CD4-positive, CD25-positive, alpha-beta regulatory T cell (primary cell): ENCODE results near the gene NCOA3. TPM values are rescaled to one million over a fixed set of nuclear protein-coding genes. Genes with fewer than 3 reads are reported as not detected.
A peak's percentile ranks its signal among the peaks of the same experiment; 100 is the strongest.
"Not testable (repeated sequence)": the region's sequence is repeated elsewhere in the genome, so short reads cannot be mapped to it uniquely, and the experiment has no call there.

Source experiments
- ATAC-seq, 2 donors: fragments of 150-1000 bp; cut with Tn5 transposase; one replicate each; pipeline ENCODE4 v1.10.0; 2021; ENCODE audit warnings: low read depth in 2 of 2, moderate number of reproducible peaks in 2 of 2, moderate library complexity in 1 of 2
- DNase-seq, 3 donors: peaks; one replicate each; pipeline versions ENCODE4 v3.0.0 to v3.0.0-alpha.2; 2012 to 2022; ENCODE audit warnings: mixed read lengths in 1 of 3
- H3K27ac ChIP-seq: one replicate; pipeline ENCODE4 v1.7.0; 2013; ENCODE audit warnings: mild to moderate bottlenecking, low read length; ENCODE audit not compliant: insufficient read depth, poor library complexity, severe bottlenecking
- H3K27me3 ChIP-seq: one replicate; pipeline ENCODE4 v1.7.0; 2013; ENCODE audit warnings: low read length; ENCODE audit not compliant: control insufficient read depth, insufficient read depth
- H3K36me3 ChIP-seq: one replicate; pipeline ENCODE4 v1.7.0; 2013; ENCODE audit warnings: mild to moderate bottlenecking, low read length, moderate library complexity; ENCODE audit not compliant: control insufficient read depth, insufficient read depth
- H3K4me1 ChIP-seq: 2 replicates; pipeline ENCODE4 v1.7.0; 2013; ENCODE audit warnings: mild to moderate bottlenecking, low read length; ENCODE audit not compliant: insufficient read depth, control insufficient read depth, poor library complexity, severe bottlenecking
- H3K4me3 ChIP-seq: one replicate; pipeline ENCODE4 v1.7.0; 2013; ENCODE audit warnings: low read depth, mild to moderate bottlenecking, low read length, moderate library complexity
- H3K9me3 ChIP-seq, 2 experiments: 1 replicate in 1 of 2; 2 replicates in 1 of 2; pipeline ENCODE4 v1.7.0; 2013; ENCODE audit warnings: low read length in 2 of 2, mild to moderate bottlenecking in 1 of 2, moderate library complexity in 1 of 2; ENCODE audit not compliant: control insufficient read depth in 2 of 2
- H3K27ac Mint-ChIP-seq, 3 donors: one replicate each; pipeline ENCODE4 v1.8.0; 2020 to 2022; ENCODE audit warnings: mild to moderate bottlenecking in 3 of 3, mixed read lengths in 3 of 3, moderate library complexity in 2 of 3
- H3K27me3 Mint-ChIP-seq: one replicate; pipeline ENCODE4 v1.8.0; 2022; ENCODE audit warnings: mild to moderate bottlenecking, mixed read lengths
- H3K36me3 Mint-ChIP-seq: one replicate; pipeline ENCODE4 v1.8.0; 2020; ENCODE audit warnings: mixed read lengths
- H3K4me1 Mint-ChIP-seq, 4 donors: one replicate each; pipeline ENCODE4 v1.8.0; 2020 to 2022; ENCODE audit warnings: mixed read lengths in 4 of 4, mild to moderate bottlenecking in 1 of 4
- H3K4me3 Mint-ChIP-seq, 4 donors: one replicate each; pipeline ENCODE4 v1.8.0; 2020 to 2022; ENCODE audit warnings: mild to moderate bottlenecking in 4 of 4, mixed read lengths in 4 of 4, moderate library complexity in 3 of 4
- H3K9me3 Mint-ChIP-seq, 7 donors: one replicate each; pipeline ENCODE4 v1.8.0; 2020 to 2022; ENCODE audit warnings: mixed read lengths in 7 of 7, mild to moderate bottlenecking in 3 of 7, moderate library complexity in 2 of 7
- polyA plus RNA-seq, 4 donors: library from polyadenylated mRNA; unstranded; fragments of 300-500 nt; fragmentation: Illumina TruSeq; gene quantifications; one replicate each; pipeline ENCODE4 v1.2.3, GENCODE V29; 2021
- total RNA-seq: library from RNA; stranded (reverse); gene quantifications from one replicate; pipeline ENCODE4 v1.2.3, GENCODE V29; 2022

NCOA3 gene
- total and polyA plus RNA-seq, 5 donors from 2014 or later: 21.4 to 86.6 (median 26.0) TPM

DNA sequence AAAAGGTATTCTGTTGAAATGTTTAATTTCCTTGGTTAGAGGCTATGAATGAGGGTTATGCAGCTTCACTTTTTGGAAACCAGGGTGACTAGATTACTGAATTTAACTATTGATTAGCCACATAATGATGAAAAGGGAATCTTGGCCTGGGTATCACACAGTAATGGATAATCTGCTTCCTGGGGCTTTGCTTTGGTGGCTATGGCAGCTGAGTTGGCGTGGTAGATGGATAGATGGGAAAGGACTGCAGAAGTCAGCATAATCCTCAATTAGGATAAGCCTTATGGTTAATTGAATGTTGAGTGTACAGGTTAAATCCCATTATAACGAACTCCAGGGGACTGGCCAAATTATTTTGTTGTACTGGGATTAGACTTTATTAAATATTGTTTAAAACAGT is 5.2 kb downstream of the NCOA3 start:
- Histone ChIP-seq H3K4me1 (peaks cover 62% of the 10 kb centered on the region), H3K27ac (no peak overlapping the region), H3K27me3 (no peaks in the 10 kb centered on the region), H3K9me3 (no peaks in the 10 kb centered on the region), H3K36me3 (no peaks in the 10 kb centered on the region), H3K4me3 (peak overlapping the region; percentile 62)
- H3K27ac Mint-ChIP-seq: peak overlapping the region; percentile 12 to 95 (median 18)
- H3K9me3 Mint-ChIP-seq: peaks cover 0 to under 1% (median 0%) of the 10 kb centered on the region in 7 donors
- H3K4me1 Mint-ChIP-seq: peaks cover 48 to 81% (median 67%) of the 10 kb centered on the region in 4 donors
- H3K36me3 Mint-ChIP-seq: peaks cover 14% of the 10 kb centered on the region
- H3K4me3 Mint-ChIP-seq: peak overlapping the region; percentile 9 to 81 (median 52)
- ATAC-seq (no peak), DNase-seq (no peak)
- H3K27me3 Mint-ChIP-seq: no peaks in the 10 kb centered on the region

DNA sequence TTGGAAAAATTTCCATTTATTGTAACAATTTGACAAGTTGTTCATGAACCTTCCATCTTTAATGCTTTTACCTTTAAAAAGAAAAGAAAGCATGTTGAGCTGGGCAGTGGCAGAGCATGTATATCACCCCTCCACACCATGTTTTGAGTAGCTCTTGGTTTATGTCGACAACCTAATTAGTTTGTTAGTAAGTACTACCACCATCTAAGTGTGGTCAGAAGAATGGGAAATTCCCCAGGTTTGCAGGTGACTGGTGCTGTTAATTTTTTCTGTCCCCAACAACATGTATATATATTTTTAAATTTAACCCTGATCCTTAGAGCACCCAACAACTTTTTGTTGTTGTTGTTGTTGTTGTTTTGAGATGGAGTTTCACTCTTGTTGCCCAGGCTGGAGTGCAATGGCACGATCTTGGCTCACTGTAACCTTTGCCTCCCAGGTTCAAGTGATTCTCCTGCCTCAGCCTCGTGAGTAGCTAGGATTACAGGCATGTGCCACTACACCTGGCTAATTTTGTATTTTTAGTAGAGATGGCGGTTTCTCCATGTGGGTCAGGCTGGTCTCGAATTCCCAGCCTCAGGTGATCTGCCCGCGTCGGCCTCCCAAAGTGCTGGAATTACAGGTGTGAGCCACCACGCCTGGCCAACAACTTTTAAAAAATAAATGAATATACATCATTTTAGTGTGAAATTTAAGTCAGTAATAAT is 5.7 kb downstream of the NCOA3 start:
- not testable (repeated sequence) for H3K9me3 ChIP-seq, H3K9me3 Mint-ChIP-seq, ATAC-seq, H3K36me3 ChIP-seq, H3K27me3 ChIP-seq, H3K27me3 Mint-ChIP-seq, DNase-seq
- Mint-ChIP-seq H3K36me3 (peaks cover 15% of the 10 kb centered on the region), H3K4me3 (peak overlapping the region; percentile 53 to 81 (median 58)), H3K4me1 (peaks cover 49 to 81% (median 69%) of the 10 kb centered on the region in 4 donors), H3K27ac (peak overlapping the region; percentile 12 to 95 (median 55))
- H3K4me3 ChIP-seq: peak overlapping the region; percentile 62
- peak overlapping the region; percentile 23 for H3K27ac ChIP-seq
- peaks cover 61% of the 10 kb centered on the region for H3K4me1 ChIP-seq

DNA sequence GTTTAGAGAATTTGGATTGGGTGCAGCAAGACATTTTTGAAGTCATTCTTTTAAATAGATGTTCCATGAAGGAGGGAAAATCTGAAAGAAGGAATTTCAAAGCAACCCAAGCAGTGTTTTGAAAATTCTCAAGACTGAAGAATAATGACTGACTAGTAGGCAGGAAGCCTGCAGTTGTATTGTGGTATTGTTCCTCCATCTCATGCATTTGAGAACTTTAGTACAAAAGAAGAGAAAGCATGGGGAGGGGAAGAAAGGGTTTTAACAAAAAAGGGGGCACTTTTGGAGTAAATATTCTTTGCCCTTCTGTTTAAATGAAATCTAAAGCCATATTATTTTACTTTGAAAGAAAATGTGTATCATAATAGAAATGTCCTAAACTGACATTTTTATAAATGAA is 6.6 kb downstream of the NCOA3 start:
- Histone ChIP-seq H3K4me1 (peaks cover 56% of the 10 kb centered on the region), H3K36me3 (no peaks in the 10 kb centered on the region), H3K27ac (peak overlapping the region; percentile 23), H3K9me3 (no peaks in the 10 kb centered on the region), H3K27me3 (no peaks in the 10 kb centered on the region), H3K4me3 (peak overlapping the region; percentile 59)
- peaks cover 18% of the 10 kb centered on the region for H3K36me3 Mint-ChIP-seq
- peak; percentile 45 to 53 for ATAC-seq
- peak in 1 of 3 donors; percentile 39 for DNase-seq
- peaks cover 47 to 82% (median 73%) of the 10 kb centered on the region in 4 donors for H3K4me1 Mint-ChIP-seq
- H3K27me3 Mint-ChIP-seq: no peaks in the 10 kb centered on the region
- peak overlapping the region; percentile 11 to 81 (median 68) for H3K4me3 Mint-ChIP-seq
- peak overlapping the region; percentile 4 to 74 (median 12) for H3K27ac Mint-ChIP-seq
- H3K9me3 Mint-ChIP-seq: no peaks in the 10 kb centered on the region

DNA sequence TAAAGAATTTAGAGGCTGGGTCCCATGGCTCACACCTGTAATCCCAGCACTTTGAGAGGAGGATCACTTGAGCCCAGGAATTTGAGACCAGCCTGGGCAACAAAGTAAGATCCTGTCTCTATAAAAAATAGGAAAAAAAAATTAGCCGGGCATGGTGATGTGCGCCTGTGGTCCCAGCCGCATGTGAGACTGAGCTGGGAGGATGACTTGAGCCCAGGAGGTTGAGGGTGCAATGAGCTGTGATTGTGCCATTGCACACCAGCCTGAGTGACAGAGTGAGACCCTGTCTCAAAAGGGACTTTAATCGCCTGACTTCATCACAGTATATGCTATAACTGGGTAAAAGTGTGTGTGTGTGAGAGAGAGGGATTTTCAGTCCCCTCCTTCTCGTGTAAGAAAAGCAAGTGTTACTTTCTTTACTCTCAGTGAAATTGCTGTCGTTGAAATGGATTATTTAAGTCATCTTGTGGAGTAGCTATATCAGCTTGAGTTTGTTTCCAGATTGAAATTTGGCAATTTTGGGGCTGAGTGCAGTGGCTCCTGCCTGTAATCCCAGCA is 7.5 kb downstream of the NCOA3 start:
- H3K27ac ChIP-seq: no peak overlapping the region
- peak overlapping the region; percentile 27 to 81 (median 58) for H3K4me3 Mint-ChIP-seq
- no peak for ATAC-seq

DNA sequence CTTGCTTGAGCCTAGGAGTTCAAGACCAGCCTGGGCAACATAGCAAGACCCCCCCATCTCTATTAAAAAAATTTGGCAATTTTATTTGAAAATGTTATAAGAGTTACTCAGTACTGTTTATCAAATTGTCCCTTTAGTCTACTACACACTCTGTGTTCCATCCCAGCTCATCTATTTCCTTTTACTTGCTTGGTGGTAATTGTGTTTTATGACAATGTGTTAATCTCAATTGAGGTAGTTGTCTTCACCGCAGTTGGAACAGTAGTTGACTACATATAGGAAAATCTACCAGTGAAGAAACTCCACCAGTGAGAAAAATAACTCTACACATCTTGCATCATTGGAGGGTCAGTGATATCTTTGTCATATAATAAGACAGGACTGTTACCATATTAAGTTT is 8.0 kb downstream of the NCOA3 start:
- Mint-ChIP-seq H3K36me3 (peaks cover 18% of the 10 kb centered on the region), H3K9me3 (no peaks in the 10 kb centered on the region), H3K4me3 (peak overlapping the region in 3 of 4 donors; percentile 27 to 81 (median 37)), H3K4me1 (peaks cover 42 to 83% (median 73%) of the 10 kb centered on the region in 4 donors), H3K27me3 (no peaks in the 10 kb centered on the region), H3K27ac (peak overlapping the region; percentile 40 to 83 (median 48))
- Histone ChIP-seq H3K27me3 (no peaks in the 10 kb centered on the region), H3K27ac (no peak overlapping the region), H3K36me3 (no peaks in the 10 kb centered on the region), H3K4me1 (peaks cover 44% of the 10 kb centered on the region), H3K4me3 (no peak overlapping the region), H3K9me3 (no peaks in the 10 kb centered on the region)
- DNase-seq (no peak), ATAC-seq (no peak)

More for the DNA sequence above, 7.5 kb downstream of the NCOA3 start:
- H3K4me1 Mint-ChIP-seq: peaks cover 42 to 81% (median 72%) of the 10 kb centered on the region in 4 donors
- DNase-seq: no peak
- Histone ChIP-seq H3K4me3 (peak overlapping the region; percentile 59), H3K9me3 (no peaks in the 10 kb centered on the region), H3K4me1 (peaks cover 49% of the 10 kb centered on the region), H3K36me3 (no peaks in the 10 kb centered on the region), H3K27me3 (no peaks in the 10 kb centered on the region)
- no peaks in the 10 kb centered on the region for H3K27me3 Mint-ChIP-seq
- no peaks in the 10 kb centered on the region for H3K9me3 Mint-ChIP-seq
- H3K36me3 Mint-ChIP-seq: peaks cover 18% of the 10 kb centered on the region
- peak overlapping the region; percentile 40 to 83 (median 48) for H3K27ac Mint-ChIP-seq

DNA sequence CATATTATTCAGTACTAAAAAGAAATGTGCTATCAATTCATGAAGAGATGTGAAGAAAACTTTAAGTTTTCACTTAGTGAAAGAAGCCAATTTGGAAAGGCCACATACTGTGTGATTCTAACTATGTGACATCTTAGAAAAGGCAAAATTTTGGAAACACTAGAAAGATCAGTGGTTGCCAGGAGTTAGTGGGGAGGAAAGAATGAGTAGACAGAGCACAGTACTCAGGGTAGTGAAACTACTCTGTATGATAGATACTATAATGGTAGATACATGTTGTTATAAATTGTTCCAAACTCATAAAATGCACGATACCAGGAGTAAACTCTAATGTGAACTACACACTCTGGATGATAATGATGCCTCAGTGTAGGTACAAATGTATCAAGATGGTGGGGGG is 14.2 kb downstream of the NCOA3 start:
- H3K9me3 Mint-ChIP-seq: peaks cover 0 to 10% (median 0%) of the 10 kb centered on the region in 7 donors
- Histone ChIP-seq H3K4me3 (no peak overlapping the region), H3K27me3 (no peaks in the 10 kb centered on the region), H3K36me3 (peaks cover 15% of the 10 kb centered on the region), H3K27ac (no peak overlapping the region), H3K4me1 (peaks cover 14% of the 10 kb centered on the region), H3K9me3 (peaks cover 7 to 10% of the 10 kb centered on the region in 2 experiments)
- no peak overlapping the region for H3K4me3 Mint-ChIP-seq
- H3K4me1 Mint-ChIP-seq: peaks cover 14 to 68% (median 36%) of the 10 kb centered on the region in 4 donors
- ATAC-seq (no peak), DNase-seq (no peak)
- peaks cover 23% of the 10 kb centered on the region for H3K36me3 Mint-ChIP-seq
- peak overlapping the region; percentile 1 to 93 (median 34) for H3K27ac Mint-ChIP-seq
- no peaks in the 10 kb centered on the region for H3K27me3 Mint-ChIP-seq

DNA sequence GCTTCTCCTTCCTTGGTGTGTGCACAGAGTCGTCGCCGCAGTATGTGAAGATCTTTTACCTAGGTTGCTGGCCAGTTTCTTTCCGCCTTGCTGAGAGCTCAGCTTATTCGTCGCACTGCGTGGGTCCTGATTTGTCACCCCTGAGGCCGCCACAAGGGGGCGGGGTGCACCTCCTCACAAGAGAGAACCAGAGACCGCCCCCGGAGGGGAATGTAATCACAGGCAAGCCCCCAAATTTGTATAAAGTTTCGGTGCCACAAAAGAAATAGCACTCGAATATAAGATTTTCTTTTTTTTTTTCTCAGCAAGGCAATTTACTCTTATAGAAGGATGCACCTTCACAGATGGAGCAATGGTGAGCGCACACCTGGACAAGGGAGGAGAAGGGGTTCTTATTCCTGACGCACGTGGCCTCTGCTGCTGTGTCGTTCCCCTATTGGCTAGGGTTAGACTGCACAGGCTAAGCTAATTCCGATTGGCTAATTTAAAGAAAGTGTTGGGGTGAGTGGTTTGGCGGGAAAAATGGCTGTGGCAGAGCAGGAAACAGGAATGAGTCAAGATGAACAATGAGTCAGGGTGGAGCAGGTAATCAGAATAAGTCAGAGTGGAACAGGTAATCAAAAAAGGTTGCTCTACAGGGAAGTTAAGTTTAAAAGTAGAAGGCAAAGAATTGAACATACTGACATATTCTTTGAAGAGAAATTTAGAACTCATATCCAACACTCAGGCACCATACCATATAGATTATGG is 19.5 kb downstream of the NCOA3 start:
- H3K27ac ChIP-seq: no peak overlapping the region
- Mint-ChIP-seq H3K36me3 (peaks cover 30% of the 10 kb centered on the region), H3K27ac (peak overlapping the region in 2 of 3 donors; percentile 74 to 77)

More for the DNA sequence above, 19.5 kb downstream of the NCOA3 start:
- Histone ChIP-seq H3K4me3 (no peak overlapping the region), H3K36me3 (peaks cover 28% of the 10 kb centered on the region), H3K9me3 (peaks cover 16 to 23% of the 10 kb centered on the region in 2 experiments), H3K27me3 (no peaks in the 10 kb centered on the region), H3K4me1 (peaks cover 8% of the 10 kb centered on the region)
- H3K4me1 Mint-ChIP-seq: peaks cover 12 to 49% (median 17%) of the 10 kb centered on the region in 4 donors
- H3K9me3 Mint-ChIP-seq: peaks cover 0 to 23% (median 10%) of the 10 kb centered on the region in 7 donors
- DNase-seq (no peak), ATAC-seq (no peak)
- peak overlapping the region in 3 of 4 donors; percentile 11 to 46 (median 21) for H3K4me3 Mint-ChIP-seq
- no peaks in the 10 kb centered on the region for H3K27me3 Mint-ChIP-seq
